HepG2 (cell line): ENCODE results near the gene TACC3. TPM values are rescaled to one million over a fixed set of nuclear protein-coding genes. Genes with fewer than 3 reads are reported as not detected.

ENCODE experiments used
- BATF2 ChIP-seq: sonication (generic); formaldehyde crosslinking; IDR thresholded peaks from 2 replicates; pipeline ENCODE4 v1.8.0; 2022; ENCODE audit warnings: mild to moderate bottlenecking, missing genetic modification reagents, moderate library complexity
- BCL6 ChIP-seq: IDR thresholded peaks from 2 replicates; pipeline ENCODE4 v1.6.1; 2016; ENCODE audit warnings: missing genetic modification reagents, missing compliant biosample characterization
- BRD4 ChIP-seq: sonication (generic); formaldehyde crosslinking; IDR thresholded peaks from 2 replicates; pipeline ENCODE4 v1.4.0; 2020; ENCODE audit warnings: missing genetic modification reagents
- GABPB1 ChIP-seq: IDR thresholded peaks from 2 replicates; pipeline ENCODE4 v1.6.1; 2016; ENCODE audit warnings: mild to moderate bottlenecking, missing genetic modification reagents, moderate library complexity, missing compliant biosample characterization
- HNRNPLL ChIP-seq: fragments of 200-400 bp; formaldehyde crosslinking; IDR thresholded peaks from 2 replicates; pipeline ENCODE4 v1.6.1; 2017; ENCODE audit warnings: mild to moderate bottlenecking, low read depth, low read length; ENCODE audit not compliant: poor library complexity, severe bottlenecking
- NR2F2 ChIP-seq: IDR thresholded peaks from 2 replicates; pipeline ENCODE4 v1.6.1; 2012; ENCODE audit warnings: low read depth, inconsistent platforms, borderline replicate concordance
- RAD21 ChIP-seq: fragments of 450-650 bp; formaldehyde crosslinking; IDR thresholded peaks from 2 replicates; pipeline ENCODE4 v1.5.0; 2020; ENCODE audit warnings: mild to moderate bottlenecking
- ZBTB25 ChIP-seq: IDR thresholded peaks from 2 replicates; pipeline ENCODE4 v1.6.1; 2018; ENCODE audit warnings: missing genetic modification reagents
- ZHX2 ChIP-seq, 2 experiments: sonication (generic) in 1 of 2; formaldehyde crosslinking in 1 of 2; IDR thresholded peaks; 2 replicates each; pipeline versions ENCODE4 v1.6.1 to v1.9.0; 2014 to 2022; ENCODE audit warnings: antibody characterized with exemption in 1 of 2, borderline replicate concordance in 1 of 2, inconsistent platforms in 1 of 2, low read depth in 1 of 2, missing genetic modification reagents in 1 of 2
- ZNF619 ChIP-seq: sonication (generic); formaldehyde crosslinking; IDR thresholded peaks from 2 replicates; pipeline ENCODE4 v1.4.0; 2020; ENCODE audit warnings: mild to moderate bottlenecking, missing genetic modification reagents
- ZNF670 ChIP-seq: sonication (generic); formaldehyde crosslinking; IDR thresholded peaks from 2 replicates; pipeline ENCODE4 v1.8.0; 2022; ENCODE audit warnings: mild to moderate bottlenecking, missing genetic modification reagents, borderline replicate concordance
- ZNF773 ChIP-seq: sonication (generic); formaldehyde crosslinking; IDR thresholded peaks from 2 replicates; pipeline ENCODE4 v1.4.0; 2020; ENCODE audit warnings: missing genetic modification reagents, borderline replicate concordance
- polyA plus RNA-seq, 8 experiments: library from polyadenylated mRNA; depleted of rRNA in 3 of 8; stranded (reverse) in 7 of 8; unstranded in 1 of 8; fragments of >200 nt; fragmentation: Illumina TruSeq in 4 of 8; extraction: Trizol in 4 of 8; gene quantifications; 2 replicates each; pipeline versions ENCODE4 v1.2.1 to v1.2.3, GENCODE V29; 2011 to 2016; ENCODE audit warnings: low read depth in 4 of 8, missing spikeins in 1 of 8, mixed read lengths in 1 of 8; ENCODE audit not compliant: insufficient read depth in 1 of 8
- total RNA-seq, 5 experiments: library from RNA; depleted of rRNA; stranded (reverse); fragments of >200 nt; fragmentation: Illumina TruSeq; extraction: Trizol; gene quantifications; 2 replicates each; pipeline ENCODE4 v1.2.3, GENCODE V29; 2016; ENCODE audit warnings: low read depth in 1 of 5
- TF ChIP-seq, protein P1 (sequence below): sonication (generic); formaldehyde crosslinking; conservative IDR thresholded peaks from 2 replicates; pipeline ENCODE4 v1.8.0; 2022; ENCODE audit warnings: low read depth, missing genetic modification reagents
- TF ChIP-seq, protein P2 (sequence below): IDR thresholded peaks from 2 replicates; pipeline ENCODE4 v1.6.1; 2016; ENCODE audit warnings: missing compliant biosample characterization, missing genetic modification reagents, borderline replicate concordance
- TF ChIP-seq, protein P3 (sequence below): IDR thresholded peaks from 2 replicates; pipeline ENCODE4 v1.6.1; 2016

The TACC3 gene
- total and polyA plus RNA-seq, 2 of the 13 experiments (the other 11 are each of a cell fraction or from before 2014, with no cell fraction given), result 20.3 to 21.2 TPM

GRCh38 chr4:1746265-1746691 is 25.0 kb downstream of the TACC3 start (continued):
- TF ChIP-seq ZHX2 (IDR thresholded peaks at IDR 0.05; ENCODE audit: low read depth) (0 out of 2 replicates have a peak, but pooled peaks have one; percentile 35), ZHX2 (CRISPR knock-in tag; IDR thresholded peaks at IDR 0.05; ENCODE audit: borderline replicate concordance) (no peak), ZBTB25 (CRISPR knock-in tag) (0 out of 2 replicates have a peak, but pooled peaks have one; percentile 55), BATF2 (CRISPR knock-in tag) (no peak), RAD21 (CRISPR knock-in tag) (peak; percentile 94), ZNF773 (CRISPR knock-in tag) (no peak), GABPB1 (CRISPR knock-in tag) (peak; percentile 62), ZNF670 (no peak), HNRNPLL (peak; percentile 45), NR2F2 (no peak), BCL6 (CRISPR knock-in tag) (0 out of 2 replicates have a peak, but pooled peaks have one; percentile 44), BRD4 (CRISPR knock-in tag) (peak; percentile 68; the same call in 1 of the 2 replicates), ZNF619 (CRISPR knock-in tag) (no peak)
- TF ChIP-seq, protein P1, sequence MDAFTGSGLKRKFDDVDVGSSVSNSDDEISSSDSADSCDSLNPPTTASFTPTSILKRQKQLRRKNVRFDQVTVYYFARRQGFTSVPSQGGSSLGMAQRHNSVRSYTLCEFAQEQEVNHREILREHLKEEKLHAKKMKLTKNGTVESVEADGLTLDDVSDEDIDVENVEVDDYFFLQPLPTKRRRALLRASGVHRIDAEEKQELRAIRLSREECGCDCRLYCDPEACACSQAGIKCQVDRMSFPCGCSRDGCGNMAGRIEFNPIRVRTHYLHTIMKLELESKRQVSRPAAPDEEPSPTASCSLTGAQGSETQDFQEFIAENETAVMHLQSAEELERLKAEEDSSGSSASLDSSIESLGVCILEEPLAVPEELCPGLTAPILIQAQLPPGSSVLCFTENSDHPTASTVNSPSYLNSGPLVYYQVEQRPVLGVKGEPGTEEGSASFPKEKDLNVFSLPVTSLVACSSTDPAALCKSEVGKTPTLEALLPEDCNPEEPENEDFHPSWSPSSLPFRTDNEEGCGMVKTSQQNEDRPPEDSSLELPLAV (CRISPR knock-in tag), result no peak
- TF ChIP-seq, protein P2, sequence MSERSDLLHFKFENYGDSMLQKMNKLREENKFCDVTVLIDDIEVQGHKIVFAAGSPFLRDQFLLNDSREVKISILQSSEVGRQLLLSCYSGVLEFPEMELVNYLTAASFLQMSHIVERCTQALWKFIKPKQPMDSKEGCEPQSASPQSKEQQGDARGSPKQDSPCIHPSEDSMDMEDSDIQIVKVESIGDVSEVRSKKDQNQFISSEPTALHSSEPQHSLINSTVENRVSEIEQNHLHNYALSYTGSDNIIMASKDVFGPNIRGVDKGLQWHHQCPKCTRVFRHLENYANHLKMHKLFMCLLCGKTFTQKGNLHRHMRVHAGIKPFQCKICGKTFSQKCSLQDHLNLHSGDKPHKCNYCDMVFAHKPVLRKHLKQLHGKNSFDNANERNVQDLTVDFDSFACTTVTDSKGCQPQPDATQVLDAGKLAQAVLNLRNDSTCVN, result peak; percentile 74; the same call in 1 of the 2 replicates
- TF ChIP-seq, protein P3, sequence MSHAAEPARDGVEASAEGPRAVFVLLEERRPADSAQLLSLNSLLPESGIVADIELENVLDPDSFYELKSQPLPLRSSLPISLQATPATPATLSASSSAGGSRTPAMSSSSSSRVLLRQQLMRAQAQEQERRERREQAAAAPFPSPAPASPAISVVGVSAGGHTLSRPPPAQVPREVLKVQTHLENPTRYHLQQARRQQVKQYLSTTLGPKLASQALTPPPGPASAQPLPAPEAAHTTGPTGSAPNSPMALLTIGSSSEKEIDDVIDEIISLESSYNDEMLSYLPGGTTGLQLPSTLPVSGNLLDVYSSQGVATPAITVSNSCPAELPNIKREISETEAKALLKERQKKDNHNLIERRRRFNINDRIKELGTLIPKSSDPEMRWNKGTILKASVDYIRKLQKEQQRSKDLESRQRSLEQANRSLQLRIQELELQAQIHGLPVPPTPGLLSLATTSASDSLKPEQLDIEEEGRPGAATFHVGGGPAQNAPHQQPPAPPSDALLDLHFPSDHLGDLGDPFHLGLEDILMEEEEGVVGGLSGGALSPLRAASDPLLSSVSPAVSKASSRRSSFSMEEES (CRISPR knock-in tag), result no peak
